PC-3 (cell line): ENCODE data around the gene SPSB3.

ENCODE experiments used
- EZH2 ChIP-seq: fragments of 300-600 bp; sonication (generic); IDR thresholded peaks from one replicate; pipeline ENCODE4 v1.6.1; 2017; ENCODE audit warnings: antibody characterized with exemption, mild to moderate bottlenecking, low read length; ENCODE audit not compliant: unreplicated experiment
- EZH2phosphoT487 ChIP-seq: fragments of 300-600 bp; sonication (generic); IDR thresholded peaks from 2 replicates; pipeline ENCODE4 v1.6.1; 2018; ENCODE audit warnings: mild to moderate bottlenecking, antibody characterized with exemption, low read length, borderline replicate concordance
- TF ChIP-seq, protein P1 (sequence below): fragments of 300-600 bp; sonication (generic); conservative IDR thresholded peaks from 2 replicates; pipeline ENCODE4 v1.5.1; 2017; ENCODE audit warnings: antibody characterized with exemption, low read depth, mild to moderate bottlenecking, low read length

DNA sequence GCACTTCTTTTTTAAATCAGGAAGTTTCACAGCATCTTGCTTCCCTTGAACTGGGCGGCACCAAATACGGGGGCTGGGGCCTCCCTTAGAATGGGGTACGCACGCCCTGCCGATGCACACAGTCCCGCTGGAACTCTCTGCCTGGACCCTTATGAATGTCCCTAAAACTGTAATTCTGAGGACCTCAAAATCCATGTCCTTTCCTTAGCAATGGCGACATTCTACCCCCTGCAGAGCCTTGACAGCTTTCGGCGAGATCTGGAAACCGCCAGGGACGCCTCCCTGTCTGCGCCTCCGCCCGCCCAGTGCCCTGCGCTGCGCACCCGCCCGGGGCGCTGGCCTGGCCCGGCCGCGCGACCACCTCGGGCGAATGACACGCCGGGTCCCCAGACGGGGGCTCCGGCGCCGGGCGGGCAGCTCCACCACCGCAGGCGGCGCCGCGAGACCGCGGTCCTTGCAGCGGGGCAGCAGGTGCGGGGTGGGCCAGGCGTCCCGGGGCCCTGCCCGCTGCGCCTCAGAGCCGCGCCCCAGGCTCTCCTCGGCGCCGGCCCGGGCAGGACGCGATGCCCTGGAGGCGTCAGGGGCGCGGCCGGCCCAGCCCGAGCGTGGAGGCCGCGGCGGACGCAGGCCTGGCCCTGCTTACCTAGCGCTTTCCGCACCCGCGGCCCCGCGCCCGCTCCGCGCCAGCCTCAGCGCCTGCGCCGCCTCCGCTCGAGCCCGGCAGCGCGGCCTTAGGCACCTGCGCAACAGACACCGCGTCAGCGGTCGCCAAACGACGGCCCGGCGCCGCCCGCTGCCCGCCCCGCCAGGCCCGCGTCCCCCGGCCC lies 43.7 kb upstream of the SPSB3 start:
- TF ChIP-seq, protein P1, sequence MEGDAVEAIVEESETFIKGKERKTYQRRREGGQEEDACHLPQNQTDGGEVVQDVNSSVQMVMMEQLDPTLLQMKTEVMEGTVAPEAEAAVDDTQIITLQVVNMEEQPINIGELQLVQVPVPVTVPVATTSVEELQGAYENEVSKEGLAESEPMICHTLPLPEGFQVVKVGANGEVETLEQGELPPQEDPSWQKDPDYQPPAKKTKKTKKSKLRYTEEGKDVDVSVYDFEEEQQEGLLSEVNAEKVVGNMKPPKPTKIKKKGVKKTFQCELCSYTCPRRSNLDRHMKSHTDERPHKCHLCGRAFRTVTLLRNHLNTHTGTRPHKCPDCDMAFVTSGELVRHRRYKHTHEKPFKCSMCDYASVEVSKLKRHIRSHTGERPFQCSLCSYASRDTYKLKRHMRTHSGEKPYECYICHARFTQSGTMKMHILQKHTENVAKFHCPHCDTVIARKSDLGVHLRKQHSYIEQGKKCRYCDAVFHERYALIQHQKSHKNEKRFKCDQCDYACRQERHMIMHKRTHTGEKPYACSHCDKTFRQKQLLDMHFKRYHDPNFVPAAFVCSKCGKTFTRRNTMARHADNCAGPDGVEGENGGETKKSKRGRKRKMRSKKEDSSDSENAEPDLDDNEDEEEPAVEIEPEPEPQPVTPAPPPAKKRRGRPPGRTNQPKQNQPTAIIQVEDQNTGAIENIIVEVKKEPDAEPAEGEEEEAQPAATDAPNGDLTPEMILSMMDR: no peak
- no peak for TF ChIP-seq EZH2phosphoT487
- no peak for TF ChIP-seq EZH2
